Transverse colon (tissue), 4 donors: ENCODE measurements around the gene TNFRSF19.

ENCODE experiments used
- EP300 ChIP-seq: sonication (generic); formaldehyde crosslinking; IDR thresholded peaks from one replicate; pipeline ENCODE4 v1.6.1; 2017; ENCODE audit warnings: antibody characterized with exemption, low read depth
- POLR2A ChIP-seq: fragments of 450-650 bp; IDR thresholded peaks from one replicate; pipeline ENCODE4 v1.6.1; 2016; ENCODE audit warnings: antibody characterized with exemption, mild to moderate bottlenecking, moderate library complexity
- POLR2AphosphoS5 ChIP-seq, 3 donors: sonication (generic); formaldehyde crosslinking; IDR thresholded peaks; one replicate each; pipeline ENCODE4 v1.6.1; 2016; ENCODE audit warnings: antibody characterized with exemption in 3 of 3
- TF ChIP-seq, protein P1 (sequence below), 5 experiments: fragments of 200-600 bp in 3 of 5; fragments of 450-650 bp in 2 of 5; sonication (generic) in 3 of 5; IDR thresholded peaks; 1 replicate in 2 of 5; 2 replicates in 3 of 5; pipeline ENCODE4 v1.5.1; 2016 to 2017; ENCODE audit warnings: antibody characterized with exemption in 5 of 5, inconsistent platforms in 3 of 5, mild to moderate bottlenecking in 2 of 5, moderate library complexity in 1 of 5

DNA sequence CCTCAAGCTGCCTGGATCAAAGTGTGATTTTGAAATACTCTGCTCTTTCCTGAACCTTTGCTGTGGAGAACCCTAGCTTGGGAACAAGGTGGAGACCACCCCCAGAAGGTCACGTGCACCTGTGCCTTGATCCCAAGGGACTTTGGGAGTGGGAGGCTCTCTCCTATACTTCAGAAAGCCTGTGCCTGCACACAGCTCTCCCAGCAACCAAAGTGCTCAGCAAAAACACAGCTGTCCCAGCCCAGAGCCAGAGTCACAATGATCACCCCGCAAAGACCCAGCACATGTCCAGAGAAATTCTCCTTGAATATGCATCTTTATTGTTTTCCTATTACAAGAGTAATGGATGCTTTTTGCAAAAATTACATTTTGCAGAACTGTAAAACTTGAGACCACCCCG is 43.4 kb downstream of the TNFRSF19 start:
- TF ChIP-seq EP300 (no peak), POLR2A (no peak), POLR2AphosphoS5 (IDR thresholded peaks at IDR 0.05) (no peak)
- TF ChIP-seq, protein P1, sequence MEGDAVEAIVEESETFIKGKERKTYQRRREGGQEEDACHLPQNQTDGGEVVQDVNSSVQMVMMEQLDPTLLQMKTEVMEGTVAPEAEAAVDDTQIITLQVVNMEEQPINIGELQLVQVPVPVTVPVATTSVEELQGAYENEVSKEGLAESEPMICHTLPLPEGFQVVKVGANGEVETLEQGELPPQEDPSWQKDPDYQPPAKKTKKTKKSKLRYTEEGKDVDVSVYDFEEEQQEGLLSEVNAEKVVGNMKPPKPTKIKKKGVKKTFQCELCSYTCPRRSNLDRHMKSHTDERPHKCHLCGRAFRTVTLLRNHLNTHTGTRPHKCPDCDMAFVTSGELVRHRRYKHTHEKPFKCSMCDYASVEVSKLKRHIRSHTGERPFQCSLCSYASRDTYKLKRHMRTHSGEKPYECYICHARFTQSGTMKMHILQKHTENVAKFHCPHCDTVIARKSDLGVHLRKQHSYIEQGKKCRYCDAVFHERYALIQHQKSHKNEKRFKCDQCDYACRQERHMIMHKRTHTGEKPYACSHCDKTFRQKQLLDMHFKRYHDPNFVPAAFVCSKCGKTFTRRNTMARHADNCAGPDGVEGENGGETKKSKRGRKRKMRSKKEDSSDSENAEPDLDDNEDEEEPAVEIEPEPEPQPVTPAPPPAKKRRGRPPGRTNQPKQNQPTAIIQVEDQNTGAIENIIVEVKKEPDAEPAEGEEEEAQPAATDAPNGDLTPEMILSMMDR (IDR thresholded peaks at IDR 0.05), result no peak
